Psoas muscle (tissue), 8 donors: ENCODE data around the gene PDCD1LG2. TPM values are rescaled to one million over a fixed set of nuclear protein-coding genes. Genes with fewer than 3 reads are reported as not detected.
A peak's percentile ranks its signal among the peaks of the same experiment; 100 is the strongest.

ENCODE experiments used
- ATAC-seq, 4 donors: fragments of 200-7000 bp; cut with Tn5 transposase; one replicate each; pipeline ENCODE4 v1.9.1; 2020; ENCODE audit warnings: moderate library complexity in 3 of 4, mild to moderate bottlenecking in 2 of 4
- DNase-seq, 2 donors: peaks; one replicate each; pipeline ENCODE4 v3.0.0-alpha.2; 2020
- H3K27ac ChIP-seq: fragments of 200-600 bp; one replicate; pipeline ENCODE4 v1.8.0; 2022
- H3K27me3 ChIP-seq, 3 donors: fragments of 200-600 bp in 1 of 3; one replicate each; pipeline versions ENCODE4 v1.6.1 to v1.8.0; 2013 to 2022; ENCODE audit warnings: low read length in 2 of 3, mild to moderate bottlenecking in 2 of 3, moderate library complexity in 1 of 3; ENCODE audit not compliant: insufficient read depth in 3 of 3
- H3K36me3 ChIP-seq, 2 donors: fragments of 200-600 bp in 1 of 2; one replicate each; pipeline versions ENCODE4 v1.6.1 to v1.8.0; 2013 to 2022; ENCODE audit warnings: low read depth in 1 of 2, mild to moderate bottlenecking in 1 of 2, moderate library complexity in 1 of 2; ENCODE audit not compliant: insufficient read depth in 1 of 2
- H3K4me1 ChIP-seq: fragments of 200-600 bp; one replicate; pipeline ENCODE4 v1.8.0; 2022
- H3K4me3 ChIP-seq: fragments of 200-600 bp; one replicate; pipeline ENCODE4 v1.8.0; 2022; ENCODE audit warnings: mild to moderate bottlenecking
- H3K9me3 ChIP-seq: fragments of 200-600 bp; one replicate; pipeline ENCODE4 v1.8.0; 2022
- CTCF ChIP-seq: fragments of 200-600 bp; IDR thresholded peaks from one replicate; pipeline ENCODE4 v1.8.0; 2022; ENCODE audit warnings: antibody characterized with exemption
- WGBS, 3 donors: extraction: QIAGEN DNeasy Blood & Tissue Kit; methylation state at CpG; one replicate each; pipeline versions ENCODE4 v1.1.6 to v1.1.7; 2013; 5-methylcytosine and 5-hydroxymethylcytosine counted together
- intact Hi-C, 2 donors: fragments of 100-400 bp; cut with DNase I; formaldehyde crosslinking; loops; one replicate each; pipeline versions ENCODE4 v1.11.0 to v1.14.2; 2022
- polyA plus RNA-seq, 3 donors: library from polyadenylated mRNA; stranded (reverse); fragments of 200-250 nt; gene quantifications; one replicate each; pipeline ENCODE4 v1.2.3, GENCODE V29; 2013
- total RNA-seq, 4 donors: library from RNA; stranded (reverse); fragmentation: NEBNext Ultra II Directional in 2 of 4; extraction: Animal tissue kit (Norgen Biotek cat#: 25700) in 2 of 4; gene quantifications; one replicate each; pipeline versions ENCODE4 v1.2.1 to v1.2.4, GENCODE V29; 2021 to 2023
- donor health status: healthy with polysubstance abuse.
- donor health status: DM: no; HTN: no; CAD: no; lungs with moderate emphysema.
- donor health status: Bipolar disorder and iron deficiency.
- donor health status: healthy.
- donor health status: DM: yes; HTN: yes; CAD: no.
- donor health status: DM: no; HTN: no; CAD: no.
- donor health status: DM: no; HTN: no; CAD: no.
- donor health status: DM: yes; HTN: yes; CAD: no.

PDCD1LG2 gene
- total and polyA plus RNA-seq, 7 donors: 0.29 to 1.3 (median 0.62) TPM

GRCh38 chr9:5536684-5537083 lies 26.4 kb downstream of the PDCD1LG2 start:
- Histone ChIP-seq H3K4me1 (peaks cover 9% of the 10 kb centered on the region), H3K9me3 (peaks cover 7% of the 10 kb centered on the region), H3K27ac (no peak overlapping the region), H3K27me3 (no peaks in the 10 kb centered on the region), H3K4me3 (no peak overlapping the region), H3K36me3 (no peaks in the 10 kb centered on the region)
- 85 to 87% (median 87%) methylated on average over 2 of the region's 2 CpGs for WGBS, 3 donors
- no peak for ATAC-seq
- no peak for DNase-seq
- intact Hi-C loops: no loop called here
- TF ChIP-seq CTCF: no peak

DNA sequence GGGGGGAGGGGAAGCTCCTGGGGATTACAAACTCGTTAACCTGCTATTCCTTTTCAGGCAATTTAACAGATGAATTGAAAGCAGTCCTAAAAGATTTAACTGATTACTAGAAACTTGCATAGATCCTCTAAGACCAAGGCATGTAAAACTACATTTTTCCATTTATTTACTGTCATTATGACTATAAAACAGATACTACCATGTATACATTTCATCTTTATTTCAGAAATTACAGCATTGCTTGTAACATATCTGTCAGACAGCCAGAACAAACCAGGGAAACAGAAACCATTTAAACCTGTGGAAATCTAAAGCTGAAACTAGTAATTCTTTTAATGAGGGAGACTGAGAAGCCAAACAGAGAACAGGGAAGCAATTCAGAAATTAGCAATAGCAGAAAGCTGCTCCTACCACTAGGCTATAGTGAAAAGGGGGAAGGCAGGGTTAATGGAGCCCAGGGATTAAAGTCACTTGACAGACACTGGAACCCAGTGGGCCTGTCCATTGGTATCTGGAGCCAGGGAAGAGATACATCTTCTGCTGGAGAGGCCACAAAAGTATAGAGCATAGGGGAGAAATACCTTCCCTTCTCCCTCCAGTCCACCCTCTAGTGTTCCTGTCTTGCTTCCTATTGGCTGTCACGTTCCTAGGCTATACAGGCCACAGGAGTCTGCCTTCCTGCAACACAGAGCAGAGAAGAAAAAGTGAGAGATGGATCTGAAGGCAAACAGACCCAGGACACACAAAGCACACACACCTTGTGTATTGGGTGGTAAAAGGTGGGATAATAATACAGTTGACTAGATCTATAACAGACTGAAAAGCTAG lies 33.8 kb downstream of the PDCD1LG2 start:
- intact Hi-C loops: no loop called here
- Histone ChIP-seq H3K9me3 (peaks cover 7% of the 10 kb centered on the region), H3K4me1 (no peaks in the 10 kb centered on the region), H3K27ac (no peak overlapping the region), H3K27me3 (no peaks in the 10 kb centered on the region), H3K4me3 (no peak overlapping the region), H3K36me3 (no peaks in the 10 kb centered on the region)
- 60 to 65% (median 61%) methylated on average over 2 of the region's 2 CpGs for WGBS, 3 donors
- ATAC-seq: no peak
- TF ChIP-seq CTCF: no peak
- no peak for DNase-seq

GRCh38 chr9:5549658-5550650 lies 39.6 kb downstream of the PDCD1LG2 start:
- Histone ChIP-seq H3K4me3 (no peak overlapping the region), H3K4me1 (peaks cover 21% of the 10 kb centered on the region), H3K27ac (no peak overlapping the region), H3K27me3 (no peaks in the 10 kb centered on the region), H3K9me3 (no peaks in the 10 kb centered on the region), H3K36me3 (no peaks in the 10 kb centered on the region)
- ATAC-seq (peak in 3 of 4 donors; percentile 19 to 63 (median 60)), DNase-seq (no peak)
- WGBS, 3 donors: 37 to 46% (median 42%) methylated on average over 4 of the region's 4 CpGs
- intact Hi-C loops: no loop called here
- TF ChIP-seq CTCF: no peak

- intact Hi-C loops: no loop called here
- no peak for ATAC-seq
- H3K27ac ChIP-seq: no peak overlapping the region
- DNase-seq: no peak
- TF ChIP-seq CTCF: no peak
- 73 to 86% (median 85%) methylated on average over 4 of the region's 4 CpGs for WGBS, 3 donors
- peaks cover 23% of the 10 kb centered on the region for H3K4me1 ChIP-seq
- H3K27me3 ChIP-seq: no peaks in the 10 kb centered on the region
- no peaks in the 10 kb centered on the region for H3K36me3 ChIP-seq
- no peak overlapping the region for H3K4me3 ChIP-seq
- H3K9me3 ChIP-seq: no peaks in the 10 kb centered on the region
Observed at GRCh38 chr9:5551368-5552150, 41.2 kb downstream of the PDCD1LG2 start.
